ENCODE data around the gene GRK1.
"Not testable (repeated sequence)": the region's sequence is repeated elsewhere in the genome, so short reads cannot be mapped to it uniquely, and the experiment has no call there.

GRK1 gene

DNA sequence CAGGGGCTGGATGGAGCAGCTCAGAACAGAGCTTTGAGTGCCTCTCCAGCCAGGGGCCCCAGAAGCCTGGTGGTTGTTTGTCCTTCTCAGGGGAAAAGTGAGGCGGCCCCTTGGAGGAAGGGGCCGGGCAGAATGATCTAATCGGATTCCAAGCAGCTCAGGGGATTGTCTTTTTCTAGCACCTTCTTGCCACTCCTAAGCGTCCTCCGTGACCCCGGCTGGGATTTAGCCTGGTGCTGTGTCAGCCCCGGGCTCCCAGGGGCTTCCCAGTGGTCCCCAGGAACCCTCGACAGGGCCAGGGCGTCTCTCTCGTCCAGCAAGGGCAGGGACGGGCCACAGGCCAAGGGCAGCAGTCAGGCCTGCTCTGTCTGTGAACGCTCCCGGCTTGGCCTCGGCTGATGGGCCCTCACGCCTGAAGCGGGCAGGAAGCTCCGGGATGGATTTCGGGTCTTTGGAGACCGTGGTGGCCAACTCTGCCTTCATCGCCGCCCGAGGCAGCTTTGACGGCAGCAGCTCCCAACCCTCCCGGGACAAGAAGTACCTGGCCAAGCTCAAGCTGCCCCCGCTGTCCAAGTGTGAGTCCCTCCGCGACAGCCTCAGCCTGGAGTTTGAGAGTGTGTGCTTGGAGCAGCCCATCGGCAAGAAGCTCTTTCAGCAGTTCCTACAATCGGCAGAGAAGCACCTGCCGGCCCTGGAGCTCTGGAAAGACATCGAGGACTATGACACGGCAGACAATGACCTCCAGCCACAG is at the start of gene GRK1:
TSS of gene GRK1 (plus strand) at position 269 of the 751 bp plus-strand sequence. CDS start at position 437, 168 bp downstream.
- DNase-seq (ENCODE audit: low spot score) = no peak

- DNase-seq (ENCODE audit: low spot score) = no peak
Observed at GRCh38 chr13:113617961-113618360, 49.1 kb upstream of the GRK1 start.

DNA sequence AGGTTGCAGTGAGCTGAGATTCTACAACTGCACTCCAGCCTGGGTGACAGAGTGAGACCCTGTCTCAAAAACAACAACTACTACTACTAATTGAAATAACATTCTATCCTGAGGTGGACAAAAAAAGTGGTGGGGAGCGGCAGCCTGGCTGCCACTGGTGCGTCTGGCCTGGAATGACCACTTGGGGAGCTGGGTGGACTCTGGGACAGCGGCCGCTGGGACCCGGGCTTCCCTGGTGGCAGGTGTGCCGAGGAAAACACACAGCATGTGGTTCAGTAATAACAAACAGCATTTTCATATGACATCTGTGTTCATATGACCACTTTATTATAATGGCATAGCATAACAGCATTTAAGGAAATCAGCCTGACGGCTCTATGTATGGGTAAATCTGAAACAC is 48.6 kb upstream of the GRK1 start:
- DNase-seq (ENCODE audit: low spot score) = no peak

DNA sequence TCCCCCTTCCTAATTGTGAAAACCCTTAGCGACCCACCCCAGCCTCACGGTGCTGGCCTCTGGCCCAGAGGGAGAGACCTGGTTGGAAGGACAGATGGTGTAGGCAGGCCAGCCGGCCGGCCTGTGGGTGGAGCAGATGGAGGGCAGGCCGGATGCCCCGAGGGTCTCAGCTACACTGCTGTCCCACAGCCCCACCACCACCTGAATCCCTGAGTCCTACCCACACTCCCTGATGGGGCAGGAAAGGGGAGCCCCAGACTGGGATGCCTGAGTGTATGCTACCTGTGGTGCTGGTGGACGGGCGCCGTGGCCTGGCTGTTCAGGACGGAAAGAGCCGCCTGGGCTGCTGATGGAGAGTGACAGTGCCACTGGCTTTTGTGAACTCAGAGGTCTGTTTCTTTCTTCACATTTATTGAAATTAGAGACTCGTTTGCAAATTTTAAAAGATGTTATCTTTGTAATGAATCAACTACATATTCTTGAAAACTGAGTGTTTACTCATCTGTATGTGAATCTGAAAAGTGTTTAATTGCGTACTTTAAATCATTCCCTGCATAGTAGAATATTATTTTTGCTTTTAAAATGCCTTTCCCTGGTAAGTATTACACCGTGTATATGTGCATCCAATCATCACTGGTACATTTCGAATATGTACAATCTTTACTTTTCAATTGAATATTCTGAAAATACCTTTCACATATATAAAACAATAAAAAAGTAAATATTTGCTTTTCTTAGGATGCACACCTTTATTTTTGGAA is 46.8 kb upstream of the GRK1 start:
- DNase-seq (ENCODE audit: low spot score) = no peak

DNA sequence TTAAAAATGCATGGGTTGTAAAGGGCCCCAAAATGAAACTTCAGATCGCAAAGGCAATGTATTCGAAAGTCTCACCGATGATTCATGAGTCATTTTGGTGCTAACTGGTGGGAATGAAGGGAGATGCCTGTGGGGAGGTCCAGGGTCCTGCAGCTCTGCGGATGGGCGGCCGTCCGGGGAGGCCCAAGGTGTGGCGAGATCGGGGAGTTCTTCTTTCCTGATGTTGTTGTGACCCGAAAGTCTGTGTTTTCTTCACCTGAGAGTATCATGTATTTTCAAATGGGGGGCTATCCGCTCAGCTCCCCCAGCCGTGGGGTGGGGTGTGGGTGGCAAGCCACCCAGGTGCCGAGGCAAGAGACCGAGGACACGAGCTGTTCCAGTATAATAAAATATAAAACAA is 46.0 kb upstream of the GRK1 start:
- DNase-seq (ENCODE audit: low spot score) = no peak

- not testable (repeated sequence) for DNase-seq (ENCODE audit: low spot score)
Observed at GRCh38 chr13:113621498-113621897, 45.5 kb upstream of the GRK1 start.

GRCh38 chr13:113621986-113622550 is 45.0 kb upstream of the GRK1 start:
- DNase-seq (ENCODE audit: low spot score) = not testable (repeated sequence)

GRCh38 chr13:113622791-113623490 is 44.1 kb upstream of the GRK1 start:
- DNase-seq (ENCODE audit: low spot score) = no peak

GRCh38 chr13:113623491-113624234 is 43.4 kb upstream of the GRK1 start:
- peak; percentile 55 for DNase-seq (ENCODE audit: low spot score)

DNA sequence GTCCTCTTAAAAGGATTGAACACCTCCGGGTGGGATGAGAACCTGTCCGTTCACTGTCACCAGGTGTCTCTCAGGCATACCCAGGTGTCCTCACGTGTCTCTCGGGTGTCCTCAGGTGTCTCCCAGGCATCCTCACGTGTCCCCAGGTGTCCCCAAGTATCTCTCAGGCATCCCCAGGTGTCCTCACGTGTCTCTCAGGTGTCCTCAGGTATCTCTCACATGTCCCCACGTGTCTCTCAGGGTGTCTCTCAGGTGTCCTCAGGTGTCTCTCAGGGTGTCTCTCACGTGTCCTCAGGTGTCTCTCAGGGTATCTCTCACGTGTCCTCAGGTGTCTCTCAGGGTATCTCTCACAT is 42.8 kb upstream of the GRK1 start:
- DNase-seq (ENCODE audit: low spot score) = no peak

DNA sequence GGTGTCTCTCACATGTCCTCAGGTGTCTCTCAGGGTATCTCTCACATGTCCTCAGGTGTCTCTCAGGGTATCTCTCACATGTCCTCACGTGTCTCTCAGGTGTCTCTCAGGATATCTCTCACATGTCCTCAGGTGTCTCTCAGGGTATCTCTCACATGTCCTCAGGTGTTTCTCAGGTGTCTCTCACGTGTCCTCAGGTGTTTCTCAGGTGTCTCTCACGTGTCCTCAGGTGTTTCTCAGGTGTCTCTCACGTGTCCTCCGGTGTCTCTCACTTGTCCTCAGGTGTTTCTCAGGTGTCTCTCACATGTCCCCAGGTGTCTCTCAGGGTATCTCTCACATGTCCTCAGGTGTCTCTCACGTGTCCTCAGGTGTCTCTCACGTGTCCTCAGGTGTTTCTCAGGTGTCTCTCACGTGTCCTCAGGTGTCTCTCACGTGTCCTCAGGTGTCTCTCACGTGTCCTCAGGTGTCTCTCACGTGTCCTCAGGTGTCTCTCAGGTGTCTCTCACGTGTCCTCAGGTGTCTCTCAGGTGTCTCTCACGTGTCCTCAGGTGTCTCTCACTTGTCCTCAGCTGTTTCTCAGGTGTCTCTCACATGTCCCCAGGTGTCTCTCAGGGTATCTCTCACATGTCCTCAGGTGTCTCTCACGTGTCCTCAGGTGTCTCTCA is 42.2 kb upstream of the GRK1 start:
- DNase-seq (ENCODE audit: low spot score) = not testable (repeated sequence)

DNA sequence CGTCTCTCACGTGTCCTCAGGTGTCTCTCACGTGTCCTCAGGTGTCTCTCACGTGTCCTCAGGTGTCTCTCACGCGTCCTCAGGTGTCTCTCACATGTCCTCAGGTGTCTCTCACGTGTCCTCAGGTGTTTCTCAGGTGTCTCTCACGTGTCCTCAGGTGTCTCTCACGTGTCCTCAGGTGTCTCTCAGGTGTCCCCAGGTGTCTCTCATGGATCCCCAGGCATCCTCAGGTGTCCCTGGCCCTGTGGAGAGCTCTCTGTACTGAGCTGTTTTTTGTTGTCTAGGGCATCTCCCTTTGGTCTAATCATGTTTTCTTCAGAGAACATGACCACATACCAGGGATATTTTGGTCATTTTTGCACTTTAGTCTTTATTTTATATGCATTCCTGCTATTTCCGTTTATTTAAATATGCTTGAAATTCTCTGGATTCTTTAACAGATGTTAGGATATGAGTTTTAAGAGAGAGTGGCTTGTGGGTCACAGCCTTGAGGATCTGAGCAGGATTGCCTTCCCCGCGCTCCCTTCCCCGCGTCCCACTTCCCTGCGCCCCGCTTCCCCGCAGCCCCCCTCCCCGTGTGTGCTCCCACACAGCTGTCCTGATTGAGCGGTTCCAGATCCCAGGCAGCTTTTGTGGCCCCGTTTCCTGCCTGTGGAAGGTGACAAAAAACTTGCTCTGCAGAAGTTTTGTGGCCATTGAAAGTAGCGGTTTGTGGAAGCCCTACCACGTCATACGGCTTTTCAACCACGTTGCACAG is 40.9 kb upstream of the GRK1 start:
- DNase-seq (ENCODE audit: low spot score) = peak; percentile 53

DNA sequence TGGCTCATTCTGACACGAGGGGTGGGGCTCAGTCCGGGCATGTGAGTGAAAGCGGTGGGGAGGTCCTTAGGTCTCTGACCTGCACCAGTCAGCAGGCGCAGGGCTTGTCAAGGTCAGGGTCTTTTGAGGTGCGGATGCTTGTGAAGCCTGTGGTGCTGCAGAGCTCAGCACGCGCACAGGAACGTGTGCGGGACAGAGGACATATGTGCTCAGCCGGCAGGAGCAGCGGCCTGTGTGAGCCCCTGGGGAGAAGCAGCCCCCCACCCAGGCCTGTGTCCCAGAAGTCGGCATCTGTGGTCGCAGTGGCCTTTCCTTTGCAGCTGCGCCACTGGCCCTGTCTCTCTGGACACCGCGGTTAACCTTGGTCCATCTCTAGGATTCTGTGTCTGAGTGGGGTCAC is 39.9 kb upstream of the GRK1 start:
- DNase-seq (ENCODE audit: low spot score) = no peak

GRCh38 chr13:113628291-113629270 is 38.4 kb upstream of the GRK1 start:
- DNase-seq (ENCODE audit: low spot score) = no peak

DNA sequence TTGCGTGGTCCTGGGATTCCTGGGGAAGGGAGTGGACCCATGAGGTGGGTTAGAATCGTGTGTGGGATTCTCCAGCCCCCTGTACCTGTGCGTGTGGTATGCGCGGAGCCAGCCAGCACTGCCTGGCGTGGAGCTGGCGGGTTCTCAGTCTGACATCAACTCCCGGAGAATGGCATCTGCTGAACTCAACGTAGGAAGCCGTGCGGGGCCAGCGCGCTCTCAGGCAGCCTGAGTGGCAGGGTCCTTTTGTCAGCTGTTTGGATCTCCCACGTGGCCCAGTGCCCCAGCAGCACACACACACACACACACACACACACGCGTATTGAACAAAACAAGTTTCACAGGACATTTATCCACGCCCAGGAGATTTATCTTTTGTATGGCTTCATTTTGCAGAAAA is 37.2 kb upstream of the GRK1 start:
- no peak for DNase-seq (ENCODE audit: low spot score)

DNA sequence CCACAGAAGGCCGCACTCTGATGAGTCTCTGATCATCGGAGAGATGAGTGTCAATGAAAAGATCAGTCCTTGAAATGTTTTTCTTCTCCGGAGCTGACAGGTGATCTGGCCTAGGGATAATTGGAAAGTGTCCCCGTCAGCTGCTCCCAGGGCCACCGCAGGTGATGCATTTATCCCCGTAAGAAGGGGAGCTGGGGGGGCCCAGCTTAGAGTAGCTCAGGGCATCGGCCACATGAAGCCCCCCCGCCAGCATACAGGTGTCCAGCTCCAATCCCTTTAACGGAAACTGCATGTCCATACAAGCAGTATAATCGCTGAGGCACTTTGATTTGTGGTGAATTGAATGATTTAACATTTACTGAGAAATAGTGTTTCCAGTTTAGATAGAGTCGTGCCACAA is 36.7 kb upstream of the GRK1 start:
- DNase-seq (ENCODE audit: low spot score) = no peak

GRCh38 chr13:113630804-113631203 is 36.2 kb upstream of the GRK1 start:
- DNase-seq (ENCODE audit: low spot score) = no peak

GRCh38 chr13:113631341-113632095 is 35.5 kb upstream of the GRK1 start:
- no peak for DNase-seq (ENCODE audit: low spot score)
